ENCODE measurements around the gene RAB26.

RAB26 gene

GRCh38 chr16:2163211-2163881 lies 14.9 kb downstream of the RAB26 start:
- no peak for DNase-seq

GRCh38 chr16:2165861-2166260 lies 17.4 kb downstream of the RAB26 start:
- DNase-seq, result no peak

GRCh38 chr16:2166263-2167067 lies 18.0 kb downstream of the RAB26 start:
- no peak for DNase-seq

DNA sequence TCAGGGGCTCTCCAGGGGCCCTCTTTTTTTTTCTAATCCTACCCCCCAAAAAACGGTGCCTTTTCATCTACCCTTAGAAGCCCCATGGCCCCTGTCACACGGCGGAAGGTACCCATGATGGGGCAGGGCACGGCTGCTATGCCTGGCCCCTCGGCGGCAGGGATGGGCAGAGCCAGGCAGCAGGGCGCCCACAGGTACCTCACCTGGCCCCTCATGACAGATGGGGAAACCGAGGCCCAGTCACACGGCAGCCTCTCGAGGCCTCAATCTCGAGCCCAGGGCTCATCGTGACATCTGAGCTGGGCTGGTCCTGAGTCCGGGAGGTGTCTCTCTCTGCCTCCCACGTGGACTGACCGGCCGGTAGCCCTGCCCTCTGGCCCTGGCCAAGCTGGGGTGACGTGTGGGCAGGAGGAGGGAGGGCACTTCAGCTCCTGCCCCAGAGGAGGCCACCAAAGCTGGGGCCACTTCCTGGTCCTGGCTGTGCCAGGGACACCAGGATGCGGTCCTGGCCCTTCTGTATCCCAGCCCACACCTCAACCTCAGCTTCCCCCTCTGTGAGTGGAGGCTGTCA lies 18.7 kb downstream of the RAB26 start:
- no peak for DNase-seq

DNA sequence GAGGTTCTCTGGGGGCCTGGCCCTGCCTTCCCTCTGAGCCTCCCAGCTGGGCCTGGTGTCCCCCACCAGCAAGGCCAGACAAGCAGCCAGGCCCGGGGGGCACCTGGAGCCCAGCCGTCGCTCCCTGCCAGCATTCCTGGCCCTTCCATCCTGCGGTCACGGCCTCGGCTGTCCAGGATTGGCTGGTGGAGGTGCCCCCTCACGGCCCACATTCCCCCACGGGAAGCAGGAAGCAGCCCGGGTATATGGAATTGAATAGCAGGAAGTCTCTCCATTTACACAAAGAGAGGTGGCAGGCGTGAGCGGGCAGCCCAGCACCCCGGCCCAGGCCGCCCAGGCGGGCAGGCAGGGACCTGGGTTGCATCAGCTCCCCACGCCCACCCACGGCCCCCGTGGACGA lies 21.7 kb downstream of the RAB26 start:
- DNase-seq, result no peak

- DNase-seq, result no peak
Observed at GRCh38 chr16:2170587-2171435, 22.4 kb downstream of the RAB26 start.

- DNase-seq, result no peak
Observed at GRCh38 chr16:2171601-2172178, 23.3 kb downstream of the RAB26 start.

GRCh38 chr16:2172688-2173335 lies 24.4 kb downstream of the RAB26 start:
- DNase-seq, result no peak

DNA sequence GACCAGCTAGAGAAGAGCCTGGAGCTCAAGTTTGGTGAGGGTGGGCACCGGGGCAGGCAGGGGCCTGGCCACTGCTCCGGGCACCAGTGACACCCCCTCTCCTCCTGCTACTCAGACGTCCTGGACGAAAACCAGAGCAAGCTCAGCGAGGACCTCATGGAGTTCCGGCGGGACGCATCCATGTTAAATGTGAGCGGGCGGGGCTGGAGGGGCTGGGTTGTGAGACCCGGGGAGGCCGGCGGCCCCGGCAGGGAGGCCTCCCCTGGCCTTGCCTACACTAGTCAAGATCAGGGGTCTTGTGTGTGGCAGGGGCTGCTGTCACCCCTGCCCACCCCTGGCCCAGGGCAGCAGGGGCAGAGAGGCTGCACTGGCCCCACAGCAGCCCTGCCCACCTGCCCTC lies 24.9 kb downstream of the RAB26 start:
- no peak for DNase-seq

GRCh38 chr16:2173916-2174315 lies 25.5 kb downstream of the RAB26 start:
- DNase-seq, result no peak

- no peak for DNase-seq
Observed at GRCh38 chr16:2174396-2175131, 26.1 kb downstream of the RAB26 start.

GRCh38 chr16:2175454-2175853 lies 27.0 kb downstream of the RAB26 start:
- no peak for DNase-seq

DNA sequence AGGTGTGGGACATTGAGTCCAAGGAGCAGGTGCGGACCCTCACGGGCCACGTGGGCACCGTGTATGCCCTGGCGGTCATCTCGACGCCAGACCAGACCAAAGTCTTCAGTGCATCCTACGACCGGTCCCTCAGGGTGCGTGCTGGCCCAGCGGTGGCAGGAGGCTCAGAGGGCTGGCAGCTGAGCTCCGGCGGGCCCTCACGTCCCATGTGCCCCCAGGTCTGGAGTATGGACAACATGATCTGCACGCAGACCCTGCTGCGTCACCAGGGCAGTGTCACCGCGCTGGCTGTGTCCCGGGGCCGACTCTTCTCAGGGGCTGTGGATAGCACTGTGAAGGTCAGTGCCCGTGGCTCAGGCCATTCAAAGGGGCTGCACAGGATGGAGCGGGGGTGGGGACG lies 27.6 kb downstream of the RAB26 start:
- DNase-seq, result no peak

DNA sequence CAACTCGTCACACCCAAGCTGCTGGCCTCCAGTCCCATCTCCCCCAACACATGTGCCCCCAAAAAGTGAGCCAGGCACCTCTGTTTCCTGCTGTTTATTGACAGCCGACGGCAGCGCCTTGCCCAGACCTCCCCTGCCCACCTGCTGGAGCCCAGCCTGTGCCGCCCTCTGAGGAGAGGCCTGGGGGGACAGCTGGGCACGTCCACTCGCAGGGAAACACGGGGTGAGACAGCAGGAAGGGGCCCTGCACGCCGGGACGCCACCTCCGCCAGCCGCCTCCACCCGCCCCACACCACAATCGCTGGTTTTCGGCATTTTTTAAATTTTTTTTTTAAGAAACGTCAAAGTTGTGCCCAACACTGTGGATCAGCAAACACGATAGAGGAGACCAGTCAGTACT lies 28.7 kb downstream of the RAB26 start:
- DNase-seq, result no peak

DNA sequence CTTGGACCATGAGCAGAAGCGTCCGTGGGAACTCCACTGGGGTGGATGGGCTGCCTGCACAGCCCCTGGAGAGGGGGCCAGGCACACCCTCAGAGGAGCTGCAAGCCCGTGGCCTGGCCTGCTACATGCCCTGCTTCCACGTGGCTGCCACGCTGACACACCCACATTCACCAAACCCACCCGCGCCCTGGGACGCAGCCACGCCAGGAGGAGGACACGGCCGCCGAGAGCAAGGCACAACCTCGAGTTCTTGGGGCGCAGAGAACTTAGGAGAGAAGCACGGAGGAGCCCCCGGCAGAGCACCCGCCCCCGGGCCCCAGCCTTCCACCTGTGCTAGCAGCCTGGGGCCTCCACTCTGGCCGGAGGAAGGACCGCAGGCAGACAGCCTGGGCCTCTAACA lies 29.1 kb downstream of the RAB26 start:
- no peak for DNase-seq

DNA sequence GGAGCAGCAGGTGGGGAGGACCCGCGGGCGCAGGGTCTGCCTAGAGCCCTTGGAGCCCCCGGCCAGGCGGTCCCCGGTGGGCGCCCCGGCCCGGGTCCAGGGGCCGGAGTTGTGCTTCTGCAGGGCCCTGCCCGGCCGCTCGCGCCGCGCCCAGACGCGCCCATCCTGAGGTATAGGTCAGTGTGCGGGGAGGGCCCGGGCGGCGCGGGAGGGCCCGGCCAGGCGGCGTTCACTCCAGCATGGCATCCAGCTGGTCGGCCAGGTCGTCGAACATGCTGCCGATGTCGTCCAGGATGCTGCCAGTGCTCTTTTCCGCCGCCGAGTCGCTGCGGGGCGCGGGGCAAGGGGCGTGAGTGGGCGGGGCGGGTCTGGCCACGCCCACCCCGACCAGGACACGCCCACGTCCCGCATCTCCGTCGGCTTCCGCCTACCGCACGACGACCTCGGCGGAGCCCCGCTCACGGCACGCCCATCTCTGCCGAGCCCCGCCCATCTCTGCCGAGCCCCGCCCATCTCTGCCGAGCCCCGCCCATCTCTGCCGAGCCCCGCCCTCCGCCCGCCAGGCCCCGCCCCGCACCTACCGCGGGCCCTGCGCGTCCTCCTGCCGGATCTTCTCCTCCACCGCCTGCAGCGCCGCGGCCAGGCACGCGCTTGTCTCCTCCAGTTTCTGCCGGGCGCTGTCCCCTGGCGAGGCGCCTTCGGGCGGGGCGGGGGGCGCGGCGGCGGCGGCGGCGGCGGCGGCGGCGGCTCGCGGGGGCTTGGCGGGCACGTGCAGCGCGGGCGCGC lies 30.1 kb downstream of the RAB26 start:
- no peak for DNase-seq

- no peak for DNase-seq
Observed at GRCh38 chr16:2179107-2179501, 30.7 kb downstream of the RAB26 start.

DNA sequence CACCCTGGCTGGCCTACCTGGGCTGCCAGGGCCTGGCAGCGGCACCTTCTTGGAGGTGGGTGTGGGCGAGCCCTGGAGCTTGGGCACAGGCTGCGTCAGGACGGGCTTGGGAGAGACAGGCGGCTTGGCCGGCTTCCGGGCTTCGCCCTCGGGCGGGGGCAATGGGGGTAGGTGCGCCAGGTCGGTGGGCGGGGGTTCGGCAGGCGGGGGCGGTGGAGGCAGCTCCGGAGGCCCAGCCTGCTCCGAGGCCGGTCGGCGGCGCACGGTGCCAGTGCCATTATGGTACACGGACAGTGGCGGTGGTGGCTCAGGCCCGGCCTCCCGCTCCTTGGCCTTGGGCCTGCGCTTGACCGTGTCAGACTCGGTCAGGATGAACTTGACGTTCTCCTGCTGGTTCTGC lies 31.2 kb downstream of the RAB26 start:
- DNase-seq, result no peak

- DNase-seq, result no peak
Observed at GRCh38 chr16:2180461-2180860, 32.0 kb downstream of the RAB26 start.

GRCh38 chr16:2180962-2181923 lies 32.8 kb downstream of the RAB26 start:
- DNase-seq, result no peak

All from DMS153 (cell line).